GM18502 (cell line): ENCODE measurements around the gene OR2C3.
A peak's percentile ranks its signal among the peaks of the same experiment; 100 is the strongest.

Source experiments
- ATAC-seq: cut with Tn5 transposase; IDR thresholded peaks from one replicate; pipeline ENCODE4 v1.9.1; 2021; ENCODE audit warnings: mild to moderate bottlenecking; ENCODE audit not compliant: unreplicated experiment, poor library complexity

Gene OR2C3

GRCh38 chr1:247536340-247536739 is at the start of gene OR2C3:
Gene OR2C3, minus strand, starts transcription at chr1:247536440. Its CDS starts 3,929 bp downstream, at chr1:247532511.
- ATAC-seq: no peak

DNA sequence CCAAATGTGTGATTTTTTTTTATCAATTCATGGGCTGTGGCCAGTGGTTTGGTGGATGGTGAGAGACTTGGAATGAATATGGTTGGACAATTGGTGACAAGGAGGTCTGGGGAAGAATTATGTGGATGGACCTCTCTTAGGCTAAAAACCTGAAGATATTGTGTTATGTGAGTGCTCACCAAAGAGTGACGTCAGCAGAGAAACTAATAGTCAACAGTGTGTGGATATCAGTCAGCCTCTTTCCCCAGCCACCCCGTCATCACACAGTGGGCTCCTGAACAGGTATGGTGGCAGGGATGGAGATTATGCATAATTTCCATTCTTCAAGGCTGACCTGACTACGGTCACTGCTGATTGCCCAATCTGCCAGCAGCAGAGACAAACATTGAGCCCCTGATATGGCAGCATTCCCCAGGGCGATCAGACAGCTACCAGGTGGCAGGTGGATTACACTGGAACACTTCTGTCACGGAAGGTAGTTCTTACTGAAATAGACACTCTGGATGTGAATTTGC is 42.8 kb upstream of the OR2C3 start:
- no peak for ATAC-seq

GRCh38 chr1:247576514-247576913 is 40.3 kb upstream of the OR2C3 start:
- peak; percentile 65 for ATAC-seq

DNA sequence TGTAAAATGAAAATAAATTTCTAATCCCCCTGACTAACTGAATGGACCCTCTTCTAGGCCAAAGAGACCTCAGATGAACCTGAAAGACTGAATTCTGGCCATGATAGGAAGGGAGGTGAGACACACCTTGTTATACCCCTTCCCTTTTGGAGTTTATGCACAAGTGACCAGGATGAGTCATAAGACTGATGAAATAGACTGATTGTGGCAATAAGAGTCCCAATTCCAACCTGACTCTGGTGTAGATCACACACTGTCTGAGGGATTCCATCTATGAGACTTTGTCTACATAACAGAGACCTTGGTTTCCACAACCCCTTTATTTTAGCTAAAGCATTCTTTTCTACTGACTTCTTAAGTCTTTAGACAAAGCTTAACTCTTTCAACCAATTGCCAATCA is 38.4 kb upstream of the OR2C3 start:
- no peak for ATAC-seq

DNA sequence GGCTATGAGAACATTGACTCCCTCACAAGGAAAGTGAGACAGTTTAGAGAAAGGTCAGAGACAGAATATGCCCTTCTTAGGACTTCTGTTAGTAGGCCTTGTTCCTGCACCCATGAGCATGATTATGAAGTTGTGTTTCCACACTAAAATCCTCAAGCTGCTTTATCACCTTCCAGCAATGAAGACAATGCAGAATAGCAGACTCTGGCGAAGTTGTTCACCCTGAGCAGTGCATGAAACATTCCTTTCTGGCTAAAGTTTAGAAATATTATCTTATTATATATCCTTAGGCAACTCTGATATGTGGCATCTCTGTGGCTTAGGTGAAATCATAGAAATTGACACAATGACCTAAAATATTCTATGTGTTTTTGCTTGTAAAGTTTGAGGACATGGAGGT is 38.0 kb upstream of the OR2C3 start:
- no peak for ATAC-seq

DNA sequence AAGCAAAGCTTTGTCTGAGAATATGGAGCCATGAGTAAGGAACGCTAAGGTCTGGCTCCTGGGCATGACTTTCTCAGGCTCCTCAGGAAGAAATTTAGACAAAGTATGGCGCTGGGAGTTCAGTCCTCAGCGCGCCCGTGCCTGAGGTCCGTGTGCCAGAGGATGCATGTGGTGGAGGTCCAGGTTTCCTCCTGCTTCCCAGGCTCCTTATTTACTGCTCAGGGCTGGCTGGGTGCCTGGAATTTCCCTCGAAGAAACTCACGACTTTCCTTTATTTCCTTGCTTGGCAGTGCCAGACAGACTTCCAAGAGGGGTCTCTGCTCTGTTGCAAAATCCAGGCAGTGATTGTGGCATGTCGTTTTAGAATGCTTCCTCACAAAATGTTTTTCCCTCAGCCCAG is 26.0 kb upstream of the OR2C3 start:
- ATAC-seq: no peak

- ATAC-seq: no peak
These were observed 25.5 kb upstream of the OR2C3 start for GRCh38 chr1:247561711-247562110.

DNA sequence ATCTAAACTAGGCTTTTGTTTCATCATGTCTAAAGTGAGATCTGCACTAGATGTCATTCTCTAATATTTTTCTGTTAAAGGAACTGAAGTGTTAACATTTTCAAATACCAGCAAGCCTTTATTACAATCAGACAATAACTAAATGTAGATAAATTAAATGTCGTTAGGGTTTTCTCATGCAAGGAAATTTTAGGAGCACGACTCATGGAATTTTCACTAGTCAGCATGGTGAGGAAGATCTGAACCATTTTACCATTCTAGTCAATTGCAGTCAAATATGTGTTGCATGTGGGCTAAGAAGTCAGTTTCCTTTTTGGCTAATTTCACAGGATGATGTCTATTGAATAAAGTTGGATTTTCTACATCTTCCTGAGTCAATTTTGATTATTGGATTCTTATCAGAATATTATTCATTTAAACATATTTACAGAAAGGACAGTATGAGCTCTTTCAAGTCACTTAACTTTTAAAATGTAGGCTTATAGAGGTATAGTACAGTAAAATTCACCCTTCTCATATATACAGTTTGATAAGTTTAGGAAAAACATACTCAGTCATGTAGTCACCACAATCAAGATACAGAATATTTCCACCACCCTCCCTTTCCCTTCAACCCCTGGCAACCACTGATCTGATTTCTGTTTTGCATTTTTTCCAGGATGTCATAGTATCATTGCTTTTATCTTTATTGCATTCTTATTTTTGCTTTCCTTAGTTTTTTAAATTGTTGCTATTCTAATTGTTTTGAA is 21.9 kb upstream of the OR2C3 start:
- ATAC-seq: no peak

- no peak for ATAC-seq
These were observed 16.0 kb upstream of the OR2C3 start for GRCh38 chr1:247552231-247552630.

DNA sequence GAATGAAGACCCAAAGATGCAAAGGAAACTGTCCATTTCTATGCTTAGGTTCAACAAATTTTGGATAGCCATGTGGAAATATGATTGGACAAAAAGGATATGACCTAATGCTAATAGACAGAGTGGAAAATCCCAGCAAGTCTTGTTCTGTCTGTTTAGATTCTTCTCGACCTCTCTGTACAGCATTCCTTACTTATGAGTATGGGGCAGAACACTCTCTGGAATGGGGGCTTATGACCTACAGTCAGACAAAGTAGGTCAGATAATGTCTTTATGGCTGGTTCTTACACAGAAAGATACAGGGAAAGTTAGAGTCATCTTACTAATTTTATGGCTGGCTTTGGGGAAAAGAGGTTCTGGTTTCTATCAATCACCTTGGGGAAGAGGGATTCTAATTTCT is 15.5 kb upstream of the OR2C3 start:
- ATAC-seq: no peak

DNA sequence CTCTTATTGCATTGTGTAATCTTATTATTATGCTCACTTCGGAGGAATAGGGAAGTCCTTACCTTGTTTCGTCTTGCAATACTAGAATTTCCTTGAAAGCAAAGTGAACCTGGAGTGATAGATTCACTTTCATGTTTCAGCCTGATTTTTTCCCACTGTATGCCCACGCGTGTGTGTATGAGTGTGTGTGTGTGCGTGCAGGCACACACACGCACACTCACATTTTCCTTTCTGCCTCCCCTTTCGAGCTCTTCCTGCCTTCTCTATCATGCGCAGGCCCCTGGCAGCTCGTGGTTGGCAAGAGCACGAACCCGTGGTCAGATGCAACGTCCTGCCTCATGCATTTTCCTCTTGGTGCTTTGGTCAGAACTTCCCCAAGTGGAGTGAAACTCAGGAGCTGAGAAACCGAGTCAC is 12.5 kb upstream of the OR2C3 start, which contains the start of gene GCSAML:
GCSAML (plus strand) TSS at position 366 of the 414 bp plus-strand sequence. CDS start 58 bp downstream, outside the sequence.
- no peak for ATAC-seq

- no peak for ATAC-seq
These were observed 11.9 kb upstream of the OR2C3 start for GRCh38 chr1:247548092-247548491.

DNA sequence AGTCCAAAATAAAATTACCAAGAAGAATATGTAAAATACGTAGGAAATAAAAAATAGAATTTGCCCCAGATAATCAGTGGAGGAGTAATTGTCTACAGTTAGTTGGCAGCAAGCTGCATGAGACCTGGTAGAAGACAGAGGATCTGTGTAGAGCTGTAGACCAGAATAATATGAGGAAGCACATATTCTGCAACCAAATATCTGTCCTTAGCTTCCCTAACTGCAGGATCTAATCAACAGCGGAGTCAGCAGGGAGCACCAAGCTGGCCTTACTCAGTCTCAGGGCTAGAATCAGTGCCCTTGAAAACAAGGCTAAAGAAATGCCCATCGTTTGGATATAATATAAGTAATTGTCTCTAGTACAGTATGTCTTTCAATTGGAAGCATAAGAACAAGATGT is 6.6 kb upstream of the OR2C3 start:
- no peak for ATAC-seq

DNA sequence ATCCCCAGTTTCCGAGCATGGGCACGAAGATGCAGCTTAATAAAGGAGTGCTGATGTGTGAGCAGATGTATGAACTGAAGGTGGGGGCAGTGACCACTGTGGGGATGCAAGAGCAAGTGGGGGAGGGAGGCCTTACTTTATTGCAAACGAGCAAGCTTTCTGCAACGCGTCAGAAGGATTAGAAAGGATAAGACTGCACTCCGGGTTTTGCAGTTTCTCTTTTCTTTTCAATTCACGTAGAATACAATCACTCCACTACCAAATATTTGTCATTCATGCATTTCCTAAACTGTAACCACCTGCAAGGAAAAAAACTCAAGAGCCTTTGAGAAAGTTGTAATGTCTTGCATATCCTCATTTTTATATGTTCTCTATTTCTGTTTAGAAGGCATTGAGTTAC is 4.3 kb upstream of the OR2C3 start:
- no peak for ATAC-seq

DNA sequence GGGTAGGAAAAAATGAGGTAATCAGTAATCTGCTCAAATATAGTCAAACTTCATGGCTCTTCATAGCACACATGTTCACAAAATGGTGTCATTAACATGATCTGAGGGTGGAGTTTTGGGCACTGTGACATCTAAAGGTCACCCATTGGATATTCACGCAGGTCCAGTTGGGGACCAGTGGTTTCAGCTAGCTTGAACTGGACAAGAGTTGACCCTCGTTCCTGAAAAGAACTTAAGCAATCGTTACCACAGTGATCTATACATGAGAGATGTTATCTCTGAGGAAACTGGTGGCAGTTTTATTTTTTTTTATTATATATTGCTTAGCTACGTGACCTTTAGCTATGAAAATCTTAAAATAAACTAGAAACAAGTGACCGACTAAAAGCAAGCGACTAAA is 3.0 kb upstream of the OR2C3 start:
- ATAC-seq: no peak

DNA sequence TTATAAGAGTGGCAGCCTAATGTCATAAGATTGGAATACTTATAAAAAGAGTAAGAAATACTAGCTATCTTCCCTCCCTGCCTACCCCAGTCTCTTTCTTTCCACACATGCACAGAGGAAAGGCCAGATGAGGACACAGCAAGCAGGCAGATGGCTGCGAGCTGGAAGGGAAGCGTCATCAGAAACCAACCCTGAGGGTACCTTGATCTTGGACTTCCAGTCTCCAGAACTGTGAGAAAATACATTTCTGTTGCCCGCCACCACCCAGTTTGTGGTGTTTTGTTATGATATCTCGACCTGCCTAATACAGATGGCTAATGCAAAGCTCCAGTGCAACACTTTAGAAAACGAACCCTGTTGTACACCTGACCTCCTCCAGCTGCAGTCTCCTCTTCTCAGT is 2.3 kb upstream of the OR2C3 start:
- ATAC-seq: no peak

DNA sequence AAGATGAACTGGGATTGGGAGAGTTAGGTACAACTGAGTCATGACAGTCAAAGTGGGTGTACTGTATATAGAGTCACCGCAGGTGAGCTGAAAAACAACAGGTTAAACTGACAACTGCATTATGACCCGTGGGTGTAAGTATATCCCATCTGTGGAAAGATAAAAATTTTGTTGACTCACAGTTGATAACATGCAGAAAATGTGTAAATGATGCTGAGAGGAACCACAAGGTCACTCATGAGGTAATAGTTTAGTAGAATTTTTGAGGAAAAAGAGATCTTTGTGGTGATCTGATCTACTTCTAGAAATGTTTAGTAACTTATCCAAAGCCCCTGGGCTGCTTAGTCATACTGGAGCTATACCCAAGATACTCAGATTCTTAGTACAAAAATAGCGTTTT is 838 bp downstream of the OR2C3 start:
- no peak for ATAC-seq

GRCh38 chr1:247531937-247532336 is 4.3 kb downstream of the OR2C3 start:
- ATAC-seq: no peak

GRCh38 chr1:247530785-247531184 is 5.5 kb downstream of the OR2C3 start:
- ATAC-seq: no peak

GRCh38 chr1:247529771-247530355 is 6.4 kb downstream of the OR2C3 start:
- ATAC-seq: no peak

DNA sequence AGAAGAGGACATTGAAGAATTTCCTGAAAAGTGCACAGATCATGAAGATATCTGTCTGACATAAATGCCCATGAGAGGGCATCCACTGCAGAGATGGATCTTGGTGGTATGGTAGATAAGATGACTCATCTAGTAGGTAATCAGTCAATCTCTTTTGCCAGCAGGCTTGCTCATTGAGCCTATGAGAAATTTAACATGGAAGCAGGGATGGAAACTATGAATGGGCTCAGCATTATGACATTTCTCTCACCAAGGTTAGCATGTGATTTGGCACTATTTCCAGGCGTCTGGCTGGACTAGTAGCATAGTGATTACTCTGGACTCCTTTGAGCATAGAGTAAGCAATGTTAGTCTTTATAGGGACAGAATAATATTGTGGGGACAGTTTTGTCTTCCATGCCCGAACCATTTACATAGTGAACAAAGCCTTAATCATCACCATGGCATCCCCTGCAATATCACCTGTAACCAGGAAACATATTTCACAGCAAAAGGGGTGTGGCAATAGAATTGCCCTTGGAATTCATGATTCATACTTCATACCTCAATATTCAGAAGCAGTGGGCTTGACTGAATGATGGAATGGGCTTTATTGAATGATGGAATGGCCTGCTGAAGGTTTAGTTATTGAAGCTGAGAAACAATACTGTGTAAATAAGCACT is 7.3 kb downstream of the OR2C3 start:
- ATAC-seq: no peak
